IMR-90 (cell line): ENCODE results near the gene PYGB.

Experiments used
- BHLHE40 ChIP-seq: fragments of 150-350 bp; IDR thresholded peaks from 2 replicates; pipeline ENCODE4 v1.6.1; 2016; ENCODE audit warnings: mild to moderate bottlenecking, low read depth, low read length
- CEBPB ChIP-seq: IDR thresholded peaks from 2 replicates; pipeline ENCODE4 v1.6.1; 2012; ENCODE audit warnings: low read depth, low read length, improper control_type of control experiment
- CTCF ChIP-seq: conservative IDR thresholded peaks from 2 replicates; pipeline ENCODE4 v1.5.1; 2012; ENCODE audit warnings: mild to moderate bottlenecking, low read depth, low read length, improper control_type of control experiment
- FOS ChIP-seq: fragments of 150-350 bp; IDR thresholded peaks from 2 replicates; pipeline ENCODE4 v1.6.1; 2016; ENCODE audit warnings: low read depth, low read length
- MAZ ChIP-seq: IDR thresholded peaks from 2 replicates; pipeline ENCODE4 v1.6.1; 2012; ENCODE audit warnings: low read depth, mild to moderate bottlenecking, low read length, improper control_type of control experiment, moderate library complexity, borderline replicate concordance
- MXI1 ChIP-seq: IDR thresholded peaks from 2 replicates; pipeline ENCODE4 v1.6.1; 2012; ENCODE audit warnings: low read depth, mild to moderate bottlenecking, low read length, moderate library complexity, borderline replicate concordance
- NFE2L2 ChIP-seq: fragments of 150-350 bp; IDR thresholded peaks from 2 replicates; pipeline ENCODE4 v1.6.1; 2016; ENCODE audit warnings: low read depth, mild to moderate bottlenecking, low read length
- POLR2A ChIP-seq: IDR thresholded peaks from 2 replicates; pipeline ENCODE4 v1.6.1; 2012; ENCODE audit warnings: mild to moderate bottlenecking, low read depth, low read length
- RAD21 ChIP-seq: IDR thresholded peaks from 2 replicates; pipeline ENCODE4 v1.6.1; 2012; ENCODE audit warnings: low read length, improper control_type of control experiment
- RFX5 ChIP-seq: IDR thresholded peaks from 2 replicates; pipeline ENCODE4 v1.8.0; 2012; ENCODE audit warnings: low read depth, mild to moderate bottlenecking, low read length, moderate library complexity
- SMC3 ChIP-seq: fragments of 150-350 bp; IDR thresholded peaks from 2 replicates; pipeline ENCODE4 v1.6.1; 2016; ENCODE audit warnings: low read depth, mild to moderate bottlenecking, antibody characterized with exemption, low read length, moderate library complexity
- USF2 ChIP-seq: fragments of 150-350 bp; IDR thresholded peaks from 2 replicates; pipeline ENCODE4 v1.6.1; 2017; ENCODE audit warnings: mild to moderate bottlenecking, antibody characterized with exemption, low read length, low read depth

GRCh38 chr20:25274481-25274880 is 26.6 kb downstream of the PYGB start:
- no peak for TF ChIP-seq CEBPB
- TF ChIP-seq CTCF = no peak
- no peak for TF ChIP-seq USF2
- TF ChIP-seq SMC3 = no peak
- TF ChIP-seq RAD21 = no peak
- no peak for TF ChIP-seq MXI1
- TF ChIP-seq POLR2A = no peak
- TF ChIP-seq FOS = no peak
- no peak for TF ChIP-seq RFX5
- no peak for TF ChIP-seq MAZ
- no peak for TF ChIP-seq BHLHE40
- no peak for TF ChIP-seq NFE2L2
